CD4-positive, alpha-beta T cell treated with Interleukin-10 for 1 hour (primary cell): ENCODE results near the gene PRDM8.
A peak's percentile ranks its signal among the peaks of the same experiment; 100 is the strongest.
"Not testable (repeated sequence)": the region's sequence is repeated elsewhere in the genome, so short reads cannot be mapped to it uniquely, and the experiment has no call there.

Experiments used
- DNase-seq: peaks from one replicate; pipeline ENCODE4 v3.0.0-alpha.2; 2020

Gene PRDM8

DNA sequence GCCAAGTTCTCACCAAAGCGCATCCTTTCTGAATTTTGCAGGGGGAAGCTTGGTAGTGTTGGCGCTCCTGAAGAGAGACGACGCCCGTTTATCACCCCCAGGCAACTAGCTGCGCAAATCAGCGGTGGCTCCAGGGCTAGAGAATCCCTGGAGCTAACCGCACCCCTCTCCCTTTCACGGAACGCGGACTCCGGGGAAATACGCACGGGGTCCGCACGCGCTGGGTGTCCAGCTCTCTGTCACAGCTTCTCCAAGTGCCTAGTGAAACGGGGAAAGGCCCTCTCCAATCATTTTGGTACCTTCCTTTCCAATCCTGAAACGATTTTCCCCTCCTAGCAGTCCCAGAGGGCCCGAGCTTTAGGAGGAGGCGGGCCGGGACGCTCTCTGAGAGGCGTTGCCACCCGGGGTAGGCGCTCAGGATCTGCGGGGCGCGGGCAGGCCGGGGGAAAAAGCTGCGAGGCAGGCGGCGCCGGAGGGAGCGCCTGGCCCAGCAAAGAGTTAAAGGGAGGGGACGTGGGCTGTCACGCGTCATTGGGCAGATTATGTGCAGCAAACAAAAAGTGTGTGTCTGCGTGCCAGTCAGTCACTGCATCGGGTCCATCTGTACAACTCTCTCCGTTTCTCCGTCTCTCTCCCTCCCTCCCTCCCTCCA, at the start of gene PRDM8:
TSS of gene PRDM8 (plus strand) at position 582 of the 652 bp plus-strand sequence. CDS start 2,578 bp downstream, outside the sequence.
- peak; percentile 39 for DNase-seq

- no peak for DNase-seq
Observed at GRCh38 chr4:80150387-80151180, 46.7 kb upstream of the PRDM8 start.

- DNase-seq, result no peak
Observed at GRCh38 chr4:80151981-80152380, 45.3 kb upstream of the PRDM8 start.

DNA sequence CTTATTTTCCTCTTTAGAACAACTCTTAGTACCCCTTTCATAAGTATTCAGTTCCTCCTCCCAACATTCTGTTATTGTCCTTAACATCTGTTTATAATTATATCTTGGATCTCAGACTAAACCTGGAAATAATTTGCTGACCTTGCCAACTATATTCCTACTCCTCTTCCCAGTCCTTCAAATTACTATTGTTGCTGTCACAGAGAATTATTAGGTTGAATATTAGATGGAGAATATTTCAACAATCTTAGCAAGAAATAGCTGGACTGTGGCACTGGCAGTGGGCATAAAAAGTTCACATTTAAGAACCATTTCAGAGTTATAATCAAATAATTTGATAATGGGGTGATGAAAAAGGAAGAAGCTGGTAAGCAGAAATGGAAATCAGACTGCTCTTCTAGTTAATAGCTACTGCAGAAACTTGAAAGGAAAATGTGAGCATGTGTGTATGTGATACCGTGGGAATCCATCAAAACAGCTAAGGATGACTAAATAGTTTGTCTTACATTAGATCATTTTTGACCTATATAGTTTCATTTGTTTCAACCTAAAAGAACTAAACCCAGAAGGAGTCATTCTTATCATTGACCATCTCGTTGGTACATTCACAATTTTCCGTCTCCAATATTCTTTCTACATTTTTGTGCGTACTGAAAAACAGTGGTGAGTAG, 43.3 kb upstream of the PRDM8 start:
- DNase-seq, result no peak

GRCh38 chr4:80154545-80154933, 42.8 kb upstream of the PRDM8 start:
- no peak for DNase-seq

GRCh38 chr4:80155316-80155982, 41.9 kb upstream of the PRDM8 start:
- no peak for DNase-seq

GRCh38 chr4:80156410-80156809, 40.9 kb upstream of the PRDM8 start:
- no peak for DNase-seq

GRCh38 chr4:80161413-80162058, 35.8 kb upstream of the PRDM8 start:
- no peak for DNase-seq

GRCh38 chr4:80162418-80162817, 34.9 kb upstream of the PRDM8 start:
- no peak for DNase-seq

DNA sequence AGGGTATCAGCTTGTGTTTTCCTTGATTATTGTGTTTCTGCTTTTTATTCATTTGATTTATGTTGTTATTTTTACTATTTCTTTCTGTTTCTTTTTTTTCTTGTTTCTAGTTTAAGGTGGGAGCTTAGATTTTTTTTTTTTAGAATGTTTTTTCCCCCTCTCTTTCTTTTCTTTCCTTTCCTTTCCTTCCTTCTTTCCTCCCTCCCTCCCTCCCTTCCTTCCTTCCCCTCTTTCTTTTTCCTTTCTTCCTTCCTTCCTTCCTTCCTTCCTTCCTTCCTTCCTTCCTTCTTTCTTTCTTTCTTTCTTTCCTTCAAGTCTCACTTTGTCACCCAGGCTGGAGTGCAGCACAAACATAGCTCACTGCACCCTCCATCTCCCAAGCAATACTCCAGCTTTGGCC, 31.4 kb upstream of the PRDM8 start:
- no peak for DNase-seq

- DNase-seq, result no peak
Observed at GRCh38 chr4:80171251-80171650, 26.1 kb upstream of the PRDM8 start.

DNA sequence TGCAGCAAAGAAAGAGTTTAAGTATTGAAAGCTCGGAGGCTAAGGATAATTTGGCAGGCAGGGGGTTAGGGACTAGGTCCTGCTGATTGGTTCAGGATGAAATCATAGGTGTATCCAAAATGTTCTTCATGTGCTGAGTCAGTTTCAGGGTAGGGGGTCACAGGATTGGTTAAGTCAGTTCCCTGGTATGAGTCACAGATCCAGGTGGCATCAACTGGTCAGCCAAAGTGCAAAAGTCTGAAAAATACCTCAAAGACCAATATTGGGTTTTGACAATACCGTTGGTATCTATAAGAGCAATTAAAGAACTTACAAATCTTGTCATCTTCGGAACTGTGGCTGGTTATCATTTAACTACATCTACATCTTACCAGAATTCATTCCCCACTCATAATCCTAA, 25.6 kb upstream of the PRDM8 start:
- DNase-seq, result no peak

DNA sequence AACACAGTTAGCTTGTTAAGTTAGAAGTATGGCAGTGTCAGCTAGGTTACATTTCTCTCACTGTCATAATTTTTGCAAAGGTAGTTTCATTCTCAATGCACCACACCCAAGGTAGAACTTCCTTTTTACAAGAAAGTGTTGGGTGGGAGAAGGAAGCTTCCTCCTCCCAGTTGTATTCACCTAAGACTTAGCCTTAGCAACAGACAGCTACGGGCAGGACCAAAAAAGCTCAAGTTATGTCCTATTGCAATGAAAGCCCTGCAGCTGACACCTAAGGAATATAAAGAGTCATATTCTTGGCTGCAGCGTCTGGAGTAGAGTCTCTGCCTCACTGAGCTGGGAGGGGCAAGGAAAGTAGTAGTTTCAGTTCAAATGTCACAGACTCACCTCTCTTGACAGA, 25.1 kb upstream of the PRDM8 start:
- peak; percentile 42 for DNase-seq

DNA sequence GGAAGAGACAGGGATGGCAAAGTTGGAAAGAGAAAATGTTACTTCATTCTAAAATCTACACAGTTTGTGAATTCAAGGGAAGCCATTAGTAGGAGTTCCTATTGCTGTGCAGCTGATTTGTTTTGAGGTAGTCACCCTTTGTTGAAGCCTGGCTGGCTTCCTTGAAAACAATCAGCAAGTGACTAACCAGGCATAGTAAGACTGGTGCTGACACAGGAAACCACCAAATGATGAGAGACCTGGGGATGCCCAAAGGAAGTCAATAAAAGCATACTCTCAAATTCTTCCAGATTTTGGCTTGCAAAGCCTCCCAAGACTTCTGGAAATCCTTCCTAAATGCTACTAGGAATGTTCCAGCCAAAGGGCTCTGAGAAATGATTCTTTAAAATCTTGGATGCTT, 23.9 kb upstream of the PRDM8 start:
- DNase-seq, result peak; percentile 79

GRCh38 chr4:80173841-80174240, 23.5 kb upstream of the PRDM8 start:
- DNase-seq, result no peak

DNA sequence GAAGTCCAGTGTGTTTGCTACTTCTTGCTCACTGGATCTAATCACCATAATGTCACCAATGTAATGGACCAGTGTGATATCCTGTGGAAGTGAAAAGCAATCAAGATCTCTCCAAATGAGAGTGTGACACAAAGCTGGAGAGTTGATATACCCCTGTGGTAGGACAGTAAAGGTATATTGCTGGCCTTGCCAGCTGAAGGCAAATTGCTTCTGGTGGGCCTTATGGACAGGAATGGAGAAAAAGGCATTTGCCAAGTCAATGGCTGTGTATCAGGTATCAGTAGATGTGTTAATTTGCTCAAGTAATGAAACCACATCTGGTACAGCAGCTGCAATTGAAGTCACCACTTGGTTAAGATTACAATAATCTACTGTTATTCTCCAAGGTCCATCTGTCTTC, 19.5 kb upstream of the PRDM8 start:
- DNase-seq, result not testable (repeated sequence)

DNA sequence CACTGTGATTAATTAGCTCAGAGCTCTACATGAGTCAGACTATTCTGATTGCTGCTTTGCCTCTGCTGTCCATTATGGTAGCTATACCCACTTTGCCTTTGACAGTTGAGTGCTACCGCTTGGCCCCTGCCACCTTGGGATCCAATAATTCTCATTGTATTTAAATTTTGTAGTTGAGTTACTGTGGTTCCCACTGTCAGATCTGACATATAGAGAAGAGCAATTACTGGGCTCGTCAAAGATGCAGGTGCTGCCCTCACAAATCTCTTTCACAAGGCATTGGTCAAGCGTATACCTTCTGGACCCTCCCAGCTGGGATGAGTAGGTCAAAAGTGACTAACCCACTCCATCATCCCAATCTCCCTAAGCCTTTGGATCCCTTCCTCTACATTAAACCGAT, 18.3 kb upstream of the PRDM8 start:
- DNase-seq, result no peak

DNA sequence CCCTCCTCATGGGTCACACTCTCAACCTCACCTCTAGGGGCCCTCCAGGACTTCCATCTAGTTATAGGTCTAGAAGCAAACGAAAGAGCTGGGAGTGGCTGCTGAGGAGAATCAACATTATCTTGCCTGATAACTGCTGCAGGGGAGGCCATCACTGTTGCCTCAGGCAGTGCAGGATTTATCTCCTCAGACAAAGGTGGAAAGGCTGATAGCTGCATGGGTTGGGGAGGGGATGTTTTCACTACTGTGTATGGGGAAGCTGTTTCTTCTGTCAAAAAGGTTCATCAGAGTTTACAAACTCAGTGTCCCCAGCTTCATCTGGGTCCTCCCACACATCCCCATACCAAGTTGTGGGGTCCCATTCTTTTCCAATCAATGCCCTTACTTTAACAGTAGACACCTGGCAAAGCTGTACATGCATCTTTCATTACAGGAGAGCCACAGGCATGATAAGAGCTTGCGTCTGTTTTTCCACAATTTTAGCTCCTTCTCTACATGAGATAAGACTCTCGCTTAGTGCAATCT, 17.6 kb upstream of the PRDM8 start:
- no peak for DNase-seq

DNA sequence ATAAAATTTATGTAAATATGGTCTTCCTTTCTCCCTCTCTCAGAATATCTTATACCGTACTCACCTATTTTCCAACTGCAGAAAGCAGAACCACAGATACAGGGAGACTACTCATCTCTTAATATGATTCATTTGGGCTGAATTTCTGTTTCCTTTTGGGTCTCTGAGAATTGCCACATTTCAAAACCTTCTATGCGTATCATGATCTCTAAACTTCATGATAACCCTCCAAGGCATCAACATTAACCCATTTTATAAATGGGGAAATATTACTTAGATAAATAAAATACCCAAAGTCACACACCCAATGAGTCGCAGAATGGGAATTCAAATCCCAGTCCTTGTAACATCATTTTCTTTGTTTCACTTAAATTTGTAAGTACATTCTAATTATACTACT, 16.6 kb upstream of the PRDM8 start:
- DNase-seq, result no peak

DNA sequence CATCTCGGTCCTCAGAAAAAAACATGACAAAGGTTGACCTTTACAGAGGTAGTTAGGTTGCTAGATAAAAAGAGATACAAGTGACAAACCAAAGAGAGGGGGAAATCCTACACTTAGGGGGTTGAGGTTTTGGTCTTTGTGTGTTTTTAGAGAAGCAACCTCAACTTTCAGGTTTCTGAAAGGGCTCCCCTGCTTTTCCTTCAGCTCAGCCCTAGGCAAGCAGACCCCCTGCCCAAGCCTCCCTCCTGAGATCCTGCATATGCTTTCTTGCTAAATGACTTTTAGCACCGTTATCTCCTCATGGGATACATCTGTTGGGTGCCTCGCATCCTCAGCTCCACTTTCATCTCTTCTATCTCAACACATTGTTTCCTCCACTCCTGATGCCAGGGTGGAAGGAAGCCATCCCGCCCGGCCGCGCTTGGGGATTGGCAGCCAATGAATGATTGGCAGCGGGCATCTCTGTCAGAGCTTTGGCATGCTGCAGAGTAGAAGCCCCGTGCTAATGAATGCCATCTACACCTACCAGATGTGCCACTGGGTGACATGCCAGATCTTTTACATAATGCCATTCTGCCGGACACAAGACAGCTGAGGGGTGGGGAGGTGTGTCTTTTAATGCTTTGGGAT, 15.0 kb upstream of the PRDM8 start:
- DNase-seq, result peak; percentile 51

- DNase-seq, result peak; percentile 58
Observed at GRCh38 chr4:80183250-80184052, 13.9 kb upstream of the PRDM8 start.
